RKO (cell line): ENCODE results near the gene HOXA11.

Experiments used
- DNase-seq: peaks from one replicate; pipeline ENCODE4 v3.0.0-alpha.2; 2016; ENCODE audit warnings: low spot score

The HOXA11 gene

DNA sequence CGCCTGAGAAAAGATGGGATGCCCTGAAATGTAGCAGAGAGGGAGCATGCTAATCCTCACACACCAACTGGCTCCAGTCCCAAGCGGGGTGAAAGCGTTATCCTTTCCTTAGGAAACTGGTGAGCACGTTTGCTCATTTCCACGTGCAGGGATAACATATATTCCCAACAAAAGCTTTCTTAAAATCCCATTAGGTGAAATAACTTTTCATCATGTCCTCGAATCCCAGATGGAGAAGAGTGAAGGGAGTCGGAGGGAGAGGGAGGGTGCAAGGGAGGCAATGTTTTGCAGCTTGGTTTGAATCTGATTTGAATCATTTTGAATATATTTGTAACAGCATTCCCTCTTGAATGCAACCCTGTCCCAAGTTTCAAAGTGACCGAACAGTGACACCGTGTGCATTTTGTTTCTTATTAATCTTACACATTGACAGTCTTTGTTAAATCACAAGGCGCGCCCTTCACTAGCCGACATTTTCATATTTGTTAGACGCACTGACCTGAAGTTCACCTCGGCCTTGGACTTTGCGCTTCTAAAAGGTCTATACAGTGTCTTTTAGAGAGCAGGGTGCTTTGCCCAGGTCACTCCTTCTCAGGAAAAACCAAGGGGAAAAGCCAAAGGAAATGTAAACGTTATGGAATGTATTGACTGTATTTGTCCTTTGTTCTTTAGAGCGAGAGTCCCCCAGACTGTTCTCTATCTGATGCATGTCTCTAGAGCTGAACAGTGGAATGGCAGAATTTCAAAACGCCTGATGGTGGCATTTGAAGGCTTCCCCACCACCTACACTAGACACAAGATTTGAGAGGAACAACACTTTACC is 51.4 kb downstream of the HOXA11 start:
- no peak for DNase-seq

DNA sequence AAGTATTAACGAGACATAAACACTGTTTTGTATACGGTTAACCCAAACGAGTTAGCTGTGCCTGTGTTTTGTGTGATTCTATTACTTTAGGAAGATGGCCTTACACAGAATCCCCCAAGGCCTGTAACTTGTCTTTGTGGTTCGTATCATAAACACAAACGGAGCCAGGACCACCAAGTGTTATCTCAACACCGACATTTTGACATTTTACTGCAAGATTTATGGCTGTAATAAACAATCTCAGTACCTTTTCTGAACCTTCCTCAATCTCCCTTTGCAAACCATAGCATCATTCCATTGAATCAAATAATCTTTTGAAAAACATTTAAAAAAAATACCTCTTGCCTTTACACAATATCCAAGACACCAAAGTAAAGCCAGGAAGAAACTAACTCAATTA is 52.1 kb downstream of the HOXA11 start:
- DNase-seq: no peak

DNA sequence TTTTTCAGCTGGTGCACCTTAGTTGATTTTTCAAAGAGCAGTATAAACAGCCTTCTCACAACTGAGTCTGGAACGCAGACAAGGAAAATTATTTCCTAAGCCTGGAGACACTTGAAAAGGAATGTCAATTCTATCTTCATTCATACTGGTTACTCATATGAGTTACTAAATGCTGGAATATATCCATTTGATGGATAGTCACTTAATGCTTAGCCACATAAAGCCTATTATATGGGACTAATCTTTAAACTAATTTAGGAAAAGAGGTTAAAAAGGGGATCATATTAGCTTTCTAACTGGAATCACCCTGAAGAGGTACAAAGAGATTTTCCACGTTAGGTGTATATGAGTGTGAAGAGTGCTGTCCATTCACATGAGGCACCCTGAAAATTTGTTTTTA is 52.8 kb downstream of the HOXA11 start:
- no peak for DNase-seq

DNA sequence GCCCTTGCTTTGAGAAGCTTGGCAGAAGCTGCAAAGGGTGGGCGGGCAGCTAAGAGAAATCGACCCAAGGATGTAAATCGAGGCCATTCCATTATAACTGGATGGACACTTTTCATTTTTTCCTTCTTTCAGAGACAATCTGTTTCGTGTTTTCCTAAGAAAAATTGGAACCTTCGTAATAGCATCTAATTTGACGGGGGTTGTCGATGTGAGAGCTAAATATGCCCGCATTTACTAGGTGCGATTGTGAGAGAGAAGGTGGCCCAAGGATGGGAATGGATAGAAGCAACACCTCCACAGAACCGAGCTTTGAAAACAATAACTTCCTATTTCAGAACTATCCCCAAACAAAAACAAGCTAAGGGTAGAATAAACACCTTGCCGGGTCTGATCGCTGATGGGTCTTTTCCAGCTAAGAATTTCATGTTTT is 53.6 kb downstream of the HOXA11 start:
- no peak for DNase-seq
